Measurements from ENCODE around the gene STK24. TPM values are rescaled to one million over a fixed set of nuclear protein-coding genes. Genes with fewer than 3 reads are reported as not detected.

Gene STK24
- total and polyA plus RNA-seq, 2 of the 8 experiments (the other 6 are each of a cell fraction or from before 2014, with no cell fraction given), result 62.8 to 143 TPM

DNA sequence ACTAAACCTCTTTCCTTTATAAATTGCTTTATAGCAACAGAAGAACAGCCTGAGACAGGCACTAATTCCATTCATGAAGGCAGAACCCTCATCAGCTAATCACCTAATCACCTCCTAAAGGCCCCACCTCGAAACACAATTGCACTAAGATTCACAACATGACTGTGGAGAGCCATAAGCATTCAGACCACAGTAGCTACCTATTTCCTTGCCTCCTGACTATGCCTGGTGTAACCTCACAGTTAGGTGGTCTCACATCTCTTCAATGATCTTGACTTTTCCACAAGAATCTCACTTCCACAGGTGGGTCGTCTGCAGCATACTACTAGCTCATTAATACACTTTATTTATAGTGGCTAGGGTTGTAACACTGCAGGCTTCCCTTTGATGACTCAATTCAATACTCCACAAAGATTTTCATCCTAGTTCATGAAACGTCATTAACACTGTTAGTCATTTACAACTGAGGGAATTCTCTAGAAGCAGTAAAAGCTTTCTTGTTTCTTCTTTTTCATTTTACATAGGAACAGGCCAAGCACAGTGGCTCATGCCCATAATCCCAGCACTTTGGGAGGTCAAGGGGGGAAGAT lies 27.1 kb downstream of the STK24 start (continued):
- no peak for TF ChIP-seq YY1 (IDR thresholded peaks at IDR 0.05; ENCODE audit: low read depth, low read length)
- TF ChIP-seq, protein P1, sequence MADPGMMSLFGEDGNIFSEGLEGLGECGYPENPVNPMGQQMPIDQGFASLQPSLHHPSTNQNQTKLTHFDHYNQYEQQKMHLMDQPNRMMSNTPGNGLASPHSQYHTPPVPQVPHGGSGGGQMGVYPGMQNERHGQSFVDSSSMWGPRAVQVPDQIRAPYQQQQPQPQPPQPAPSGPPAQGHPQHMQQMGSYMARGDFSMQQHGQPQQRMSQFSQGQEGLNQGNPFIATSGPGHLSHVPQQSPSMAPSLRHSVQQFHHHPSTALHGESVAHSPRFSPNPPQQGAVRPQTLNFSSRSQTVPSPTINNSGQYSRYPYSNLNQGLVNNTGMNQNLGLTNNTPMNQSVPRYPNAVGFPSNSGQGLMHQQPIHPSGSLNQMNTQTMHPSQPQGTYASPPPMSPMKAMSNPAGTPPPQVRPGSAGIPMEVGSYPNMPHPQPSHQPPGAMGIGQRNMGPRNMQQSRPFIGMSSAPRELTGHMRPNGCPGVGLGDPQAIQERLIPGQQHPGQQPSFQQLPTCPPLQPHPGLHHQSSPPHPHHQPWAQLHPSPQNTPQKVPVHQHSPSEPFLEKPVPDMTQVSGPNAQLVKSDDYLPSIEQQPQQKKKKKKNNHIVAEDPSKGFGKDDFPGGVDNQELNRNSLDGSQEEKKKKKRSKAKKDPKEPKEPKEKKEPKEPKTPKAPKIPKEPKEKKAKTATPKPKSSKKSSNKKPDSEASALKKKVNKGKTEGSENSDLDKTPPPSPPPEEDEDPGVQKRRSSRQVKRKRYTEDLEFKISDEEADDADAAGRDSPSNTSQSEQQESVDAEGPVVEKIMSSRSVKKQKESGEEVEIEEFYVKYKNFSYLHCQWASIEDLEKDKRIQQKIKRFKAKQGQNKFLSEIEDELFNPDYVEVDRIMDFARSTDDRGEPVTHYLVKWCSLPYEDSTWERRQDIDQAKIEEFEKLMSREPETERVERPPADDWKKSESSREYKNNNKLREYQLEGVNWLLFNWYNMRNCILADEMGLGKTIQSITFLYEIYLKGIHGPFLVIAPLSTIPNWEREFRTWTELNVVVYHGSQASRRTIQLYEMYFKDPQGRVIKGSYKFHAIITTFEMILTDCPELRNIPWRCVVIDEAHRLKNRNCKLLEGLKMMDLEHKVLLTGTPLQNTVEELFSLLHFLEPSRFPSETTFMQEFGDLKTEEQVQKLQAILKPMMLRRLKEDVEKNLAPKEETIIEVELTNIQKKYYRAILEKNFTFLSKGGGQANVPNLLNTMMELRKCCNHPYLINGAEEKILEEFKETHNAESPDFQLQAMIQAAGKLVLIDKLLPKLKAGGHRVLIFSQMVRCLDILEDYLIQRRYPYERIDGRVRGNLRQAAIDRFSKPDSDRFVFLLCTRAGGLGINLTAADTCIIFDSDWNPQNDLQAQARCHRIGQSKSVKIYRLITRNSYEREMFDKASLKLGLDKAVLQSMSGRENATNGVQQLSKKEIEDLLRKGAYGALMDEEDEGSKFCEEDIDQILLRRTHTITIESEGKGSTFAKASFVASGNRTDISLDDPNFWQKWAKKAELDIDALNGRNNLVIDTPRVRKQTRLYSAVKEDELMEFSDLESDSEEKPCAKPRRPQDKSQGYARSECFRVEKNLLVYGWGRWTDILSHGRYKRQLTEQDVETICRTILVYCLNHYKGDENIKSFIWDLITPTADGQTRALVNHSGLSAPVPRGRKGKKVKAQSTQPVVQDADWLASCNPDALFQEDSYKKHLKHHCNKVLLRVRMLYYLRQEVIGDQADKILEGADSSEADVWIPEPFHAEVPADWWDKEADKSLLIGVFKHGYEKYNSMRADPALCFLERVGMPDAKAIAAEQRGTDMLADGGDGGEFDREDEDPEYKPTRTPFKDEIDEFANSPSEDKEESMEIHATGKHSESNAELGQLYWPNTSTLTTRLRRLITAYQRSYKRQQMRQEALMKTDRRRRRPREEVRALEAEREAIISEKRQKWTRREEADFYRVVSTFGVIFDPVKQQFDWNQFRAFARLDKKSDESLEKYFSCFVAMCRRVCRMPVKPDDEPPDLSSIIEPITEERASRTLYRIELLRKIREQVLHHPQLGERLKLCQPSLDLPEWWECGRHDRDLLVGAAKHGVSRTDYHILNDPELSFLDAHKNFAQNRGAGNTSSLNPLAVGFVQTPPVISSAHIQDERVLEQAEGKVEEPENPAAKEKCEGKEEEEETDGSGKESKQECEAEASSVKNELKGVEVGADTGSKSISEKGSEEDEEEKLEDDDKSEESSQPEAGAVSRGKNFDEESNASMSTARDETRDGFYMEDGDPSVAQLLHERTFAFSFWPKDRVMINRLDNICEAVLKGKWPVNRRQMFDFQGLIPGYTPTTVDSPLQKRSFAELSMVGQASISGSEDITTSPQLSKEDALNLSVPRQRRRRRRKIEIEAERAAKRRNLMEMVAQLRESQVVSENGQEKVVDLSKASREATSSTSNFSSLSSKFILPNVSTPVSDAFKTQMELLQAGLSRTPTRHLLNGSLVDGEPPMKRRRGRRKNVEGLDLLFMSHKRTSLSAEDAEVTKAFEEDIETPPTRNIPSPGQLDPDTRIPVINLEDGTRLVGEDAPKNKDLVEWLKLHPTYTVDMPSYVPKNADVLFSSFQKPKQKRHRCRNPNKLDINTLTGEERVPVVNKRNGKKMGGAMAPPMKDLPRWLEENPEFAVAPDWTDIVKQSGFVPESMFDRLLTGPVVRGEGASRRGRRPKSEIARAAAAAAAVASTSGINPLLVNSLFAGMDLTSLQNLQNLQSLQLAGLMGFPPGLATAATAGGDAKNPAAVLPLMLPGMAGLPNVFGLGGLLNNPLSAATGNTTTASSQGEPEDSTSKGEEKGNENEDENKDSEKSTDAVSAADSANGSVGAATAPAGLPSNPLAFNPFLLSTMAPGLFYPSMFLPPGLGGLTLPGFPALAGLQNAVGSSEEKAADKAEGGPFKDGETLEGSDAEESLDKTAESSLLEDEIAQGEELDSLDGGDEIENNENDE (IDR thresholded peaks at IDR 0.05; ENCODE audit: insufficient replicate concordance, low read length), result no peak
